B cell (primary cell): ENCODE results near the gene CYREN. TPM values are rescaled to one million over a fixed set of nuclear protein-coding genes. Genes with fewer than 3 reads are reported as not detected.

Experiments used
- ATAC-seq: fragments of 200-7000 bp; cut with Tn5 transposase; one replicate; pipeline ENCODE4 v1.10.0; 2021; ENCODE audit warnings: low read depth, mild to moderate bottlenecking, moderate number of reproducible peaks, moderate library complexity
- CTCF ChIA-PET: fragments of 350-600 bp; sonication (Branson Sonifier 250); formaldehyde crosslinking; loops from one replicate; lab custom pipeline; 2021; ENCODE audit warnings: antibody characterized with exemption, inconsistent platforms; lab: Charles Lee
- POLR2A ChIA-PET: fragments of 350-600 bp; sonication (Branson Sonifier 250); formaldehyde crosslinking; loops from one replicate; lab custom pipeline; 2021; ENCODE audit warnings: antibody characterized with exemption; lab: Charles Lee
- DNase-seq: peaks from one replicate; pipeline ENCODE4 v3.0.0; 2013
- H2AFZ ChIP-seq: 2 replicates; pipeline ENCODE4 v1.6.1; 2012; ENCODE audit warnings: mild to moderate bottlenecking, low read depth, low read length; ENCODE audit not compliant: insufficient read depth, poor library complexity, severe bottlenecking
- H3K27ac ChIP-seq, 2 donors: 1 replicate in 1 of 2; 2 replicates in 1 of 2; pipeline ENCODE4 v1.5.1; 2012 to 2013; ENCODE audit warnings: low read length in 2 of 2, mild to moderate bottlenecking in 2 of 2, moderate library complexity in 1 of 2
- H3K27me3 ChIP-seq, 4 experiments: fragments of 200-600 bp in 1 of 4; sonication (generic) in 1 of 4; replicated peaks in 1 of 4; 1 replicate in 2 of 4; 2 replicates in 2 of 4; pipeline versions ENCODE4 v1.6.1 to v1.7.0; 2013 to 2016; ENCODE audit warnings: low read length in 3 of 4, mild to moderate bottlenecking in 2 of 4, mixed read lengths in 1 of 4, moderate library complexity in 1 of 4; ENCODE audit not compliant: insufficient read depth in 4 of 4, control insufficient read depth in 3 of 4; ENCODE audit errors: control extremely low read depth in 1 of 4
- H3K36me3 ChIP-seq, 2 experiments: replicated peaks in 1 of 2; 1 replicate in 1 of 2; 2 replicates in 1 of 2; pipeline versions ENCODE4 v1.6.1 to v1.7.1; 2013; ENCODE audit warnings: low read length in 1 of 2; ENCODE audit not compliant: insufficient read depth in 2 of 2, control insufficient read depth in 1 of 2; ENCODE audit errors: control extremely low read depth in 1 of 2, extremely low read depth in 1 of 2
- H3K4me1 ChIP-seq, 2 donors: fragments of 200-600 bp in 1 of 2; sonication (generic) in 1 of 2; 1 replicate in 1 of 2; 2 replicates in 1 of 2; pipeline versions ENCODE4 v1.5.1 to v1.6.1; 2013 to 2017; ENCODE audit warnings: low read length in 2 of 2; ENCODE audit not compliant: control insufficient read depth in 2 of 2, insufficient read depth in 2 of 2
- H3K4me2 ChIP-seq: replicated peaks from 2 replicates; pipeline ENCODE3; 2012; ENCODE audit warnings: mild to moderate bottlenecking, low read depth, low read length; ENCODE audit not compliant: poor library complexity, severe bottlenecking
- H3K4me3 ChIP-seq, 5 experiments: fragments of 200-600 bp in 1 of 5; sonication (generic) in 1 of 5; 1 replicate in 3 of 5; 2 replicates in 2 of 5; pipeline versions ENCODE4 v1.5.1 to v1.7.0; 2011 to 2016; ENCODE audit warnings: low read length in 4 of 5, mild to moderate bottlenecking in 4 of 5, low read depth in 2 of 5, control low read depth in 1 of 5, moderate library complexity in 1 of 5; ENCODE audit not compliant: insufficient read depth in 1 of 5; ENCODE audit errors: control extremely low read depth in 1 of 5, extremely low read depth in 1 of 5
- H3K79me2 ChIP-seq: fragments of 200-600 bp; sonication (generic); one replicate; pipeline ENCODE4 v1.6.0; 2016; ENCODE audit warnings: low read length; ENCODE audit not compliant: control insufficient read depth, insufficient read depth
- H3K9ac ChIP-seq: fragments of 200-600 bp; sonication (generic); 2 replicates; pipeline ENCODE4 v1.6.1; 2017; ENCODE audit warnings: mild to moderate bottlenecking, low read length, moderate library complexity
- H3K9me3 ChIP-seq, 3 donors: one replicate each; pipeline versions ENCODE4 v1.6.1 to v1.7.1; 2013; ENCODE audit warnings: low read length in 2 of 3; ENCODE audit not compliant: control insufficient read depth in 2 of 3, insufficient read depth in 1 of 3; ENCODE audit errors: control extremely low read depth in 1 of 3
- H4K20me1 ChIP-seq: 2 replicates; pipeline ENCODE4 v1.6.0; 2012; ENCODE audit warnings: mild to moderate bottlenecking, low read length; ENCODE audit not compliant: insufficient read depth, control insufficient read depth, poor library complexity, severe bottlenecking
- H3K27ac Mint-ChIP-seq: one replicate; pipeline ENCODE4 v1.8.0; 2021; ENCODE audit warnings: mixed read lengths
- H3K27me3 Mint-ChIP-seq: one replicate; pipeline ENCODE4 v1.8.0; 2021; ENCODE audit warnings: mixed read lengths
- H3K4me1 Mint-ChIP-seq: one replicate; pipeline ENCODE4 v1.8.0; 2021; ENCODE audit warnings: mixed read lengths
- H3K4me3 Mint-ChIP-seq: one replicate; pipeline ENCODE4 v1.8.0; 2021; ENCODE audit warnings: mixed read lengths
- H3K9me3 Mint-ChIP-seq: one replicate; pipeline ENCODE4 v1.8.0; 2022; ENCODE audit warnings: mixed read lengths; ENCODE audit not compliant: insufficient read depth
- EZH2 ChIP-seq: IDR thresholded peaks from 2 replicates; pipeline ENCODE4 v1.6.1; 2012; ENCODE audit warnings: borderline replicate concordance, low read depth, mild to moderate bottlenecking, moderate library complexity, low read length; ENCODE audit not compliant: insufficient read depth, poor library complexity, severe bottlenecking
- WGBS: methylation state at CpG from one replicate; pipeline ENCODE4 v1.1.5; 2013; ENCODE audit warnings: missing lambda C conversion rate; ENCODE audit not compliant: insufficient coverage; 5-methylcytosine and 5-hydroxymethylcytosine counted together
- intact Hi-C: fragments of 100-400 bp; cut with micrococcal nuclease; formaldehyde crosslinking; loops from one replicate; pipeline ENCODE4 v1.10.0; 2022
- polyA plus RNA-seq: library from polyadenylated mRNA; depleted of rRNA; stranded (reverse); fragments of >200 nt; gene quantifications from 2 replicates; pipeline ENCODE4 v1.2.3, GENCODE V29; 2012
- total RNA-seq, 2 donors: library from RNA; stranded (reverse); fragments of 120-200 nt in 1 of 2; gene quantifications; 1 replicate in 1 of 2; 2 replicates in 1 of 2; pipeline versions ENCODE4 v1.2.3 to v1.2.4, GENCODE V29; 2013 to 2022
- TF ChIP-seq, protein P1 (sequence below): fragments of 200-600 bp; IDR thresholded peaks from one replicate; pipeline ENCODE4 v1.8.0; 2022; ENCODE audit warnings: antibody characterized with exemption, mild to moderate bottlenecking

The CYREN gene
- total and polyA plus RNA-seq, 2 donors (not counting 1 experiment from before 2014, with no cell fraction given): 19.2 to 54.6 TPM

DNA sequence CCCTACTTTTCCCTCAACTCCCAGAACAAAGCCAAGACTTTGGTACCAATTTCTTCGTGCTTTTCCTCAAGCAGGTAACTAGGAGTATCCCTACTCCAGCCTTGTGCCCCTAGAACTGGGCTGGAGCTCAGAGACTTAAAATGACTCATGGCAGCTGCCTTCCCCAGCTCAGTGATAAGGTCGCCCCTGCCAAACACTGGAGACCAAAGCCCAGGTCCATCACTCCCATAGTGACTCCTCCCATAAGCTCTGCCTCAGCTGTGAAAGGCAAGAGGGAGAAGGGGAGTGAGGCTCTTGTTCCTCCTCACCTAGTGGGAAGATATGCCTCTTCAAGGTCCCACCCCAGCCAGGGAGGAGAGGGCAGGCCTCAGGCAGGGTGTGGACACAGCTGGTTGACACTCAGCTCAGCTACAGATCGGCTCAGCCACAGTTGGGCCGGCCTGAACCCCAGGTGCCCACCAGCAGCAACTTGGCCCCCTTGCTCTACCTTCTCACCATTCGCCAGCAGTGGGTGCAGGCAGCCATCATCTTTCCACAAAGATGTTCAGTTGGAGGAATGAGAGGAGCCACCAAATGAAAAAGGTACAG is 13.8 kb upstream of the CYREN start:
- WGBS: 100% methylated on average over 3 of the region's 5 CpGs
- H3K4me1 Mint-ChIP-seq: peaks cover 21% of the 10 kb centered on the region
- no peak overlapping the region for H3K27ac ChIP-seq
- no peak overlapping the region for H3K4me2 ChIP-seq
- ChIA-PET POLR2A (no interaction called here), CTCF (no interaction called here)
- H3K36me3 ChIP-seq: peaks cover 0 to 57% of the 10 kb centered on the region in 2 experiments
- TF ChIP-seq, protein P1, sequence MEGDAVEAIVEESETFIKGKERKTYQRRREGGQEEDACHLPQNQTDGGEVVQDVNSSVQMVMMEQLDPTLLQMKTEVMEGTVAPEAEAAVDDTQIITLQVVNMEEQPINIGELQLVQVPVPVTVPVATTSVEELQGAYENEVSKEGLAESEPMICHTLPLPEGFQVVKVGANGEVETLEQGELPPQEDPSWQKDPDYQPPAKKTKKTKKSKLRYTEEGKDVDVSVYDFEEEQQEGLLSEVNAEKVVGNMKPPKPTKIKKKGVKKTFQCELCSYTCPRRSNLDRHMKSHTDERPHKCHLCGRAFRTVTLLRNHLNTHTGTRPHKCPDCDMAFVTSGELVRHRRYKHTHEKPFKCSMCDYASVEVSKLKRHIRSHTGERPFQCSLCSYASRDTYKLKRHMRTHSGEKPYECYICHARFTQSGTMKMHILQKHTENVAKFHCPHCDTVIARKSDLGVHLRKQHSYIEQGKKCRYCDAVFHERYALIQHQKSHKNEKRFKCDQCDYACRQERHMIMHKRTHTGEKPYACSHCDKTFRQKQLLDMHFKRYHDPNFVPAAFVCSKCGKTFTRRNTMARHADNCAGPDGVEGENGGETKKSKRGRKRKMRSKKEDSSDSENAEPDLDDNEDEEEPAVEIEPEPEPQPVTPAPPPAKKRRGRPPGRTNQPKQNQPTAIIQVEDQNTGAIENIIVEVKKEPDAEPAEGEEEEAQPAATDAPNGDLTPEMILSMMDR: no peak
- no peak for TF ChIP-seq EZH2
- peaks cover 17% of the 10 kb centered on the region for H3K9me3 Mint-ChIP-seq
- no peak overlapping the region for H3K27ac Mint-ChIP-seq
- no peaks in the 10 kb centered on the region for H3K27me3 ChIP-seq
- no peak overlapping the region for H3K4me3 ChIP-seq
- DNase-seq: no peak
- H3K9ac ChIP-seq: no peak overlapping the region
- intact Hi-C loops: no loop called here
- ATAC-seq: no peak
- no peaks in the 10 kb centered on the region for H3K27me3 Mint-ChIP-seq
- H3K4me1 ChIP-seq: peaks cover 9 to 16% of the 10 kb centered on the region in 2 donors
- no peak overlapping the region for H2AFZ ChIP-seq
- H3K9me3 ChIP-seq: peaks cover 1 to 36% (median 34%) of the 10 kb centered on the region in 3 donors
- H4K20me1 ChIP-seq: no peaks in the 10 kb centered on the region
- no peaks in the 10 kb centered on the region for H3K79me2 ChIP-seq
- no peak overlapping the region for H3K4me3 Mint-ChIP-seq

DNA sequence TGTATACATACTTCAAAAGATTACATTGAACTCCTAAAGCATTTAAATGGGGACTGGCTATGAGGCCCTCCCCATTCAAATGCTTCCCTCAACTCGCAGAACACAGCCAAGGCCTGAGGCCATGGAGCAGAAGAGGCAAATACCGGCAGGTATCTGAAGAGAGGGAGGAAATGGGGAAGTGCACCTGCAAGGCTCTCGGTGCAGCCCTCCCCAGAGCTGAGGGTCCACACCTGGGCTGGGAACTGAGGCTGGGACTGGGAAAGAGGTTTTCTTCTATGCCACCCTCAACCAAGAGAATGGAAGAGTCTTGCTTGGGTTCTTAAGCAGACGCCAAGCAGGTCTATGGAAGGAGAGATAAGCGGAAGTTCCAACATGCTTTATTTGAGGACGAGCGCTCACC is 13.0 kb upstream of the CYREN start:
- no peak overlapping the region for H3K4me2 ChIP-seq
- ChIA-PET CTCF (interaction anchor here (1.7 kb wide), 1 partner anchor 28 kb away, joined by 4 read pairs; the partner anchor contains the start of gene WDR91), POLR2A (no interaction called here)
- ATAC-seq (no peak), DNase-seq (no peak)
- no peak overlapping the region for H3K4me3 Mint-ChIP-seq
- no peak overlapping the region for H3K9ac ChIP-seq
- no peaks in the 10 kb centered on the region for H4K20me1 ChIP-seq
- peaks cover 1 to 38% (median 38%) of the 10 kb centered on the region in 3 donors for H3K9me3 ChIP-seq
- intact Hi-C loops: no loop called here
- H3K9me3 Mint-ChIP-seq: peaks cover 17% of the 10 kb centered on the region
- no peak overlapping the region for H2AFZ ChIP-seq
- no peaks in the 10 kb centered on the region for H3K27me3 Mint-ChIP-seq
- no peak overlapping the region for H3K4me3 ChIP-seq
- no peaks in the 10 kb centered on the region for H3K27me3 ChIP-seq
- no peaks in the 10 kb centered on the region for H3K79me2 ChIP-seq
- peaks cover 0 to 51% of the 10 kb centered on the region in 2 experiments for H3K36me3 ChIP-seq
- peaks cover 13% of the 10 kb centered on the region for H3K4me1 Mint-ChIP-seq
- peaks cover under 1 to 11% of the 10 kb centered on the region in 2 donors for H3K4me1 ChIP-seq
- H3K27ac ChIP-seq: no peak overlapping the region
- WGBS: 100% methylated on average over 4 of the region's 7 CpGs
- no peak overlapping the region for H3K27ac Mint-ChIP-seq
- TF ChIP-seq EZH2: no peak
- TF ChIP-seq, protein P1: no peak
